GM12865 (cell line): ENCODE measurements around the gene LRIG1.

Experiments
- DNase-seq: peaks from one replicate; pipeline ENCODE4 v3.0.0; 2010; ENCODE audit warnings: low read depth
- H3K4me3 ChIP-seq: 2 replicates; pipeline ENCODE4 v1.5.1; 2011; ENCODE audit warnings: mild to moderate bottlenecking, low read depth, low read length, control low read depth
- CTCF ChIP-seq: IDR thresholded peaks from 2 replicates; pipeline ENCODE4 v1.5.1; 2011; ENCODE audit warnings: low read length, control low read depth, low read depth, inconsistent platforms; ENCODE audit not compliant: insufficient read depth; ENCODE audit errors: missing control alignments

LRIG1 gene

DNA sequence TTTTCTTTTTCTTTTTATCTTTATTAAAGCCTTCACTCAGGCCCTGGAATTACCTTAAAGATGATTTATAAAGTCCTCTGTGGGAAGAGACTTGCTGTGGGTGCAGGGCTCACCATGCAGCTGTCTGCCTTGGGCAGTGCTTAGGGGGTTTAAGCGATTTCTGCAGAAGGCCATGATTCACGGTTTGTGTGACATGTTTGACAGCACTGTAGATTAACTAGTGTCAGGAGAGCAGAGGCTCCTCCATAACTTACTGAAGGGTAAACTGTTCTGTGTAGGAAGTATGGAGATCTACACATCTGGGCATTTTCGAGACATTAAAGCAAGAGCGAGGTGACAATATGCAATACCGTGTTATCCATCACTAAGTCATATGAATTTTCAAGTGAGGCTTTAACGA, 137.7 kb downstream of the LRIG1 start:
- no peak for DNase-seq
- TF ChIP-seq CTCF, result no peak
- H3K4me3 ChIP-seq, result no peak overlapping the region

- no peak for TF ChIP-seq CTCF
- H3K4me3 ChIP-seq, result no peak overlapping the region
- no peak for DNase-seq
Observed at GRCh38 chr3:66362541-66362941, 138.3 kb downstream of the LRIG1 start.

- TF ChIP-seq CTCF, result no peak
- no peak for DNase-seq
- H3K4me3 ChIP-seq, result no peak overlapping the region
Observed at GRCh38 chr3:66361356-66361755, 139.5 kb downstream of the LRIG1 start.

GRCh38 chr3:66355997-66356396, 144.8 kb downstream of the LRIG1 start:
- DNase-seq, result no peak
- no peak overlapping the region for H3K4me3 ChIP-seq
- no peak for TF ChIP-seq CTCF

DNA sequence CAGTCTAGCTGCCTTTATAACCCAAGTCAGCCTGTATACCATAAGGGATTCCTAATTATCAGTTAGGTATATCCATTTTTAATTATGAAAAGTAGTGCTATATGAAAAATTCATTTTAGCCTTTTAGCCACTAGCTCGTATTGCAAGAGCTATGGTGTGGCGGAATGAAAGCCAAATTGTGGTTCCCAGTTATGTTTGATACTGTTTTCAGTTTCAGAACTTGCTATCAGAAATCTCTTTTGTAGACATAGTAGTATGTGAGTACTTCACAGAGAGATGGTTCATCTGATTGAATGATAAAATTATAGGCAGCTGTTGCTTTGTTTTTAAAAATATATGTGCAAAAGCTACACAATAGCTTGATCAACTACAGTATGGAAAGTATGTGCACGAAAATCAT, 145.4 kb downstream of the LRIG1 start:
- DNase-seq, result peak; percentile 39
- no peak for TF ChIP-seq CTCF

GRCh38 chr3:66354001-66354400, 146.8 kb downstream of the LRIG1 start:
- DNase-seq, result no peak

More for the DNA sequence above, 145.4 kb downstream of the LRIG1 start:
- H3K4me3 ChIP-seq, result no peak overlapping the region

GRCh38 chr3:66353530-66353929, 147.3 kb downstream of the LRIG1 start:
- DNase-seq, result no peak
- H3K4me3 ChIP-seq, result no peak overlapping the region
- no peak for TF ChIP-seq CTCF

More at GRCh38 chr3:66354001-66354400, 146.8 kb downstream of the LRIG1 start:
- no peak overlapping the region for H3K4me3 ChIP-seq
- no peak for TF ChIP-seq CTCF
